MM.1S (cell line): Measurements from ENCODE around the gene SLC38A5.

Experiments
- DNase-seq: peaks from one replicate; pipeline ENCODE4 v3.0.0-alpha.2; 2015
- H2AFZ ChIP-seq: fragments of 300-600 bp; sonication (generic); 2 replicates; pipeline ENCODE4 v1.6.0; 2016; ENCODE audit warnings: antibody characterized with exemption, low read length
- H3F3A ChIP-seq: fragments of 300-600 bp; sonication (generic); 2 replicates; pipeline ENCODE4 v1.6.1; 2016; ENCODE audit warnings: mild to moderate bottlenecking, antibody characterized with exemption, low read length, moderate library complexity, mixed read lengths; ENCODE audit not compliant: insufficient read depth
- H3K27ac ChIP-seq: fragments of 300-600 bp; sonication (generic); 2 replicates; pipeline ENCODE4 v1.5.1; 2016; ENCODE audit warnings: mild to moderate bottlenecking, low read length
- H3K27me3 ChIP-seq: fragments of 300-600 bp; sonication (generic); replicated peaks from 2 replicates; pipeline ENCODE4 v1.6.0; 2016; ENCODE audit warnings: low read length; ENCODE audit not compliant: insufficient read depth
- H3K36me3 ChIP-seq: fragments of 300-600 bp; sonication (generic); replicated peaks from 2 replicates; pipeline ENCODE4 v1.6.1; 2016; ENCODE audit warnings: mild to moderate bottlenecking, low read length, mixed read lengths; ENCODE audit not compliant: insufficient read depth
- H3K4me1 ChIP-seq: fragments of 300-600 bp; sonication (generic); 2 replicates; pipeline ENCODE4 v1.6.1; 2016; ENCODE audit warnings: low read length, mixed read lengths
- H3K4me2 ChIP-seq: fragments of 300-600 bp; sonication (generic); 2 replicates; pipeline ENCODE4 v1.6.0; 2016; ENCODE audit warnings: low read depth, low read length
- H3K4me3 ChIP-seq: fragments of 300-600 bp; sonication (generic); 2 replicates; pipeline ENCODE4 v1.5.1; 2016; ENCODE audit warnings: low read length, mixed read lengths
- H3K79me2 ChIP-seq: fragments of 300-600 bp; sonication (generic); 2 replicates; pipeline ENCODE4 v1.6.1; 2016; ENCODE audit warnings: mixed run types, low read length, mixed read lengths
- H3K9ac ChIP-seq: fragments of 300-600 bp; sonication (generic); 2 replicates; pipeline ENCODE4 v1.6.1; 2016; ENCODE audit warnings: low read length, mixed read lengths
- H3K9me2 ChIP-seq: fragments of 300-600 bp; sonication (generic); replicated peaks from 2 replicates; pipeline ENCODE4 v1.6.1; 2016; ENCODE audit warnings: mild to moderate bottlenecking, low read length, mixed read lengths; ENCODE audit not compliant: insufficient read depth
- H3K9me3 ChIP-seq: fragments of 300-600 bp; sonication (generic); replicated peaks from 2 replicates; pipeline ENCODE4 v1.6.1; 2016; ENCODE audit warnings: mild to moderate bottlenecking, low read length, mixed read lengths; ENCODE audit not compliant: insufficient read depth
- H4K20me1 ChIP-seq: fragments of 300-600 bp; sonication (generic); 2 replicates; pipeline ENCODE4 v1.6.1; 2016; ENCODE audit warnings: mild to moderate bottlenecking, low read length, moderate library complexity, mixed read lengths; ENCODE audit not compliant: insufficient read depth
- CTCF ChIP-seq: fragments of 300-600 bp; sonication (generic); IDR thresholded peaks from 2 replicates; pipeline ENCODE4 v1.5.1; 2016; ENCODE audit warnings: antibody characterized with exemption, low read length, mixed read lengths
- EZH2 ChIP-seq: fragments of 300-600 bp; sonication (generic); optimal IDR thresholded peaks from 2 replicates; pipeline ENCODE3; 2017; ENCODE audit warnings: low read depth, mild to moderate bottlenecking, antibody characterized with exemption, low read length, mixed read lengths
- EZH2phosphoT487 ChIP-seq: fragments of 300-600 bp; sonication (generic); IDR thresholded peaks from 2 replicates; pipeline ENCODE4 v1.6.1; 2018; ENCODE audit warnings: antibody characterized with exemption, low read length

SLC38A5 gene

DNA sequence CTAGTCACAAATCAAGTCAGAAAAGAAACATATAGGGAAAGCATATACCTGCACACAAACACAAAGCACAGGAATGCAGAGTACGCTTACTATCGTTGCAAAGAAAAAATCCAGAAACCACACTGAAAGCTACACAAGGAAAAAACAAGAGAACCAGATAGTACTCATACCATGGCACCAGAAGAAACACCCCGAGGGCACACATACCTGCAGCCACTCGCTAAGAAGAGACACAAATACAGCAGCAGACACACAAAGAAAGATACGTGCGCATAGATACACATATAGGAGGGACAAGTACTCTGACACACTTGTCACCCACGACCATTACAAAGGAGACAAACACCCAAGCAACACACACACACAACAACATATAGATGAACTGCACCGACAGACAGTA lies 1.4 kb upstream of the SLC38A5 start:
- TF ChIP-seq EZH2phosphoT487 (no peak), CTCF (no peak), EZH2 (no peak)
- H3F3A ChIP-seq = no peaks in the 10 kb centered on the region
- H3K4me2 ChIP-seq = no peak overlapping the region
- H3K9me3 ChIP-seq = no peaks in the 10 kb centered on the region
- H3K79me2 ChIP-seq = peaks cover 42% of the 10 kb centered on the region
- H3K36me3 ChIP-seq = no peaks in the 10 kb centered on the region
- no peaks in the 10 kb centered on the region for H3K27me3 ChIP-seq
- no peaks in the 10 kb centered on the region for H3K9me2 ChIP-seq
- DNase-seq = no peak
- no peak overlapping the region for H2AFZ ChIP-seq
- no peaks in the 10 kb centered on the region for H4K20me1 ChIP-seq
- no peak overlapping the region for H3K27ac ChIP-seq
- H3K9ac ChIP-seq = no peak overlapping the region
- no peaks in the 10 kb centered on the region for H3K4me1 ChIP-seq
- H3K4me3 ChIP-seq = no peak overlapping the region

DNA sequence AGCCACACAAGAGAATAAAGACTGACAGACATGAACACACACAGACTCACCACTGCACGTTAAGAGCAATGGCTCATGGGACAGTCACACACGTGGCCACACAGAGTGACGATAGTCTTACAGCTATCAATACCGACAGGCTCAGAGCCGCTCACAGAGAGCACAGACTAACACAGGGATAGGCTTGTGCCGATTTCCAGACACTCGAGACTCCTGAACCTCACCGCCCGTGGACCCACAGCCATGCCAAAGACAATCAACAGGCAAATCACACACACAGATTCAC lies 716 bp upstream of the SLC38A5 start:
- Histone ChIP-seq H4K20me1 (no peaks in the 10 kb centered on the region), H3K4me3 (no peak overlapping the region), H3K27ac (no peak overlapping the region), H2AFZ (no peak overlapping the region), H3K27me3 (no peaks in the 10 kb centered on the region), H3K79me2 (peaks cover 42% of the 10 kb centered on the region), H3F3A (no peaks in the 10 kb centered on the region), H3K9me3 (no peaks in the 10 kb centered on the region), H3K4me2 (no peak overlapping the region), H3K4me1 (no peaks in the 10 kb centered on the region), H3K36me3 (no peaks in the 10 kb centered on the region), H3K9ac (no peak overlapping the region), H3K9me2 (no peaks in the 10 kb centered on the region)
- no peak for TF ChIP-seq EZH2phosphoT487
- TF ChIP-seq CTCF = no peak
- DNase-seq = no peak

DNA sequence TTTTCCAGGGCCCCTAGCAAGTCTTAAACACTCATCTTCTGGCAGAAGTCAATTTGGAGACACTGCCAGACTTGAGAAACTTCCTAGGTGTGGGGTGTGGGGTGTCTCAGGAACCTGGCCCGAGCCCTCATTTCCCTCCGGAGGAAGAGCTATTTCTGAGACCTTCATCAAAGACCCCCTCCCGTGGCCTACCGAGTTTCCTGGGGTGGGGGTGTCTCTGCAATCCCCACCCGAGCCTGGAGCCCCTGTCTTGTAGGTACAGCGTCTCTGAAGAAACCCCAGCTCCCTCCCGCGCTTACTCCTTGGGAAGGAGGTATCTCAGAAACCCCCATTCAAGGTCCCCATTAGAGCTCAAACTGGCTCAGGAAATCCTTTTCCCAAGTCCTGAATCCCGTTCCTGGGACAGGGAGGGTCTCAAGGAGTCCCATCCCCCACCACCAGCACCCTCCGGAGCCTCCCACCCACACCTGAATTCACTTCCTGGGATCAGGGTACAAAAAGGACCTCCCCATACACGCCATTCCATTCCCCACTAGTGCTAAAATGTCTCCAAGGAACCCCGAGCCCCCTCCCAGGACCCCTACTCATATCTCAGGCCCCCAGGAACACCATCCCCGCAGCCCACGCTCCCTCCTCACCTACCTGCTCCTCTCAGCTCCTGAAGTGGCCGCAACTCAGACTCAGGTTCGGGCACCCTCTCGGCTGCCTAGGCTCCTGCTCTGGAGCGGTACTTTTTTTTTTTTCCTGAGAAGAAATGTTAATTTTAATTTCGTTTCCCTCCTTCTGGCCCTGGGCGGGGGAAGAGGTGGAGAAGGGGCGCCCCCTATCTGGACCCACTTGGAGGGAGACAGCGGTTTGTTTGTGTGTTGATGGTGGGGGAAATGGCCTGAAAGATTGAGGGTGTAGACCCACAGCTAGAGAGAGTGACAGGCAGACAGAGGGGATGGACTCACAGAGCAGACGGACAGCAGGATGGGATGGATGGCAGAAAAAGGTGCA lies 1.1 kb downstream of the SLC38A5 start:
- Histone ChIP-seq H3K9me3 (no peaks in the 10 kb centered on the region), H3K36me3 (no peaks in the 10 kb centered on the region), H3K4me3 (peak overlapping the region; percentile 86), H3F3A (no peaks in the 10 kb centered on the region), H3K9ac (peak overlapping the region; percentile 88), H3K4me1 (no peaks in the 10 kb centered on the region), H3K9me2 (no peaks in the 10 kb centered on the region), H3K27me3 (no peaks in the 10 kb centered on the region), H3K79me2 (peaks cover 46% of the 10 kb centered on the region), H2AFZ (peak overlapping the region; percentile 49), H3K27ac (peak overlapping the region; percentile 46; the same call in 1 of the 2 replicates), H3K4me2 (peak overlapping the region; percentile 74), H4K20me1 (no peaks in the 10 kb centered on the region)
- TF ChIP-seq CTCF (peak; percentile 43), EZH2 (no peak)
- peak; percentile 56 for DNase-seq
